GM12878 (cell line): ENCODE data around the gene MDFI. TPM values are rescaled to one million over a fixed set of nuclear protein-coding genes. Genes with fewer than 3 reads are reported as not detected.

ENCODE experiments used
- ATAC-seq: fragments of 200-7000 bp; cut with Tn5 transposase; 3 replicates; pipeline ENCODE4 v1.9.1; 2020; ENCODE audit warnings: mild to moderate bottlenecking, moderate library complexity
- BruUV-seq: library from RNA; stranded (reverse); fragments of 400-500 nt; replicated peaks from 2 replicates; lab custom pipeline; 2021; lab: Mats Ljungman, UMichigan
- CTCF ChIA-PET: fragments of 300-600 bp; sonication (Branson Sonifier 250); formaldehyde crosslinking; extraction: SDS; loops from one replicate; lab custom pipeline; 2021; ENCODE audit warnings: inconsistent platforms; lab: Yijun Ruan, JAX
- POLR2A ChIA-PET: fragments of 350-600 bp; formaldehyde crosslinking; extraction: SDS; loops from one replicate; lab custom pipeline; 2021; ENCODE audit warnings: inconsistent platforms; lab: Charles Lee
- RAD21 ChIA-PET: fragments of 300-600 bp; sonication (Branson Sonifier 250); formaldehyde crosslinking; loops from one replicate; lab custom pipeline; 2023; ENCODE audit warnings: antibody characterized with exemption; ENCODE audit not compliant: unreplicated experiment; lab: Charles Lee
- SMC1A ChIA-PET: fragments of 300-600 bp; sonication (Branson Sonifier 250); formaldehyde crosslinking; loops from one replicate; lab custom pipeline; 2023; ENCODE audit not compliant: unreplicated experiment, uncharacterized antibody; lab: Charles Lee
- DNase-seq: peaks from one replicate; pipeline ENCODE4 v3.0.0-alpha.2; 2011; ENCODE audit warnings: low read depth, low spot score
- FAIRE-seq: peaks from 3 replicates; lab custom pipeline; 2011; peaks lifted over from hg19 to GRCh38; lab: Jason Lieb, UNC
- H2AFZ ChIP-seq: 2 replicates; pipeline ENCODE4 v1.6.0; 2011; ENCODE audit warnings: low read depth, low read length, control low read depth; ENCODE audit not compliant: control insufficient read depth
- H3K27ac ChIP-seq: 2 replicates; pipeline ENCODE4 v1.5.1; 2011; ENCODE audit warnings: control low read depth; ENCODE audit not compliant: control insufficient read depth, insufficient read depth
- H3K27me3 ChIP-seq, 2 experiments: replicated peaks in 1 of 2; 2 replicates each; pipeline versions ENCODE4 v1.6.0 to v1.6.1; 2011; ENCODE audit warnings: low read length in 1 of 2; ENCODE audit not compliant: control insufficient read depth in 2 of 2, insufficient read depth in 2 of 2
- H3K36me3 ChIP-seq, 2 experiments: 2 replicates each; pipeline ENCODE4 v1.5.1; 2011; ENCODE audit warnings: low read length in 1 of 2; ENCODE audit not compliant: control insufficient read depth in 2 of 2, insufficient read depth in 2 of 2
- H3K4me1 ChIP-seq: 2 replicates; pipeline ENCODE4 v1.6.1; 2011; ENCODE audit warnings: mild to moderate bottlenecking, low read length, moderate library complexity, mixed read lengths; ENCODE audit not compliant: control insufficient read depth, insufficient read depth
- H3K4me2 ChIP-seq: 2 replicates; pipeline ENCODE4 v1.6.0; 2011; ENCODE audit warnings: control low read depth; ENCODE audit not compliant: control insufficient read depth, insufficient read depth
- H3K4me3 ChIP-seq: fragments of 200-600 bp; sonication (generic); 2 replicates; pipeline ENCODE4 v1.5.1; 2016
- H3K79me2 ChIP-seq: 2 replicates; pipeline ENCODE4 v1.6.0; 2011; ENCODE audit warnings: low read length; ENCODE audit not compliant: control insufficient read depth, insufficient read depth
- H3K9ac ChIP-seq: 2 replicates; pipeline ENCODE4 v1.8.0; 2011; ENCODE audit warnings: low read length, control low read depth, mixed read lengths; ENCODE audit not compliant: control insufficient read depth, insufficient read depth
- H3K9me3 ChIP-seq: replicated peaks from 3 replicates; pipeline ENCODE4 v1.5.1; 2011; ENCODE audit warnings: mild to moderate bottlenecking, low read length; ENCODE audit not compliant: control insufficient read depth, insufficient read depth
- H4K20me1 ChIP-seq: 2 replicates; pipeline ENCODE4 v1.6.0; 2011; ENCODE audit not compliant: control insufficient read depth, insufficient read depth
- MEF2A ChIP-seq: IDR thresholded peaks from 2 replicates; pipeline ENCODE4 v1.6.1; 2011; ENCODE audit warnings: low read depth, mild to moderate bottlenecking, low read length, moderate library complexity; ENCODE audit not compliant: insufficient read depth
- MLLT1 ChIP-seq: fragments of 450-650 bp; IDR thresholded peaks from 2 replicates; pipeline ENCODE4 v1.6.1; 2016; ENCODE audit warnings: mild to moderate bottlenecking
- MXI1 ChIP-seq: fragments of 150-350 bp; IDR thresholded peaks from 2 replicates; pipeline ENCODE4 v1.6.1; 2011; ENCODE audit warnings: low read depth, mild to moderate bottlenecking, inconsistent platforms, low read length, improper control_type of control experiment
- RCOR1 ChIP-seq: conservative IDR thresholded peaks from 2 replicates; pipeline ENCODE4 v1.6.1; 2012; ENCODE audit warnings: low read depth, low read length, improper control_type of control experiment
- SMARCA5 ChIP-seq: fragments of 450-650 bp; IDR thresholded peaks from 2 replicates; pipeline ENCODE4 v1.6.1; 2017; ENCODE audit warnings: mild to moderate bottlenecking
- SMC3 ChIP-seq: IDR thresholded peaks from 2 replicates; pipeline ENCODE4 v1.6.1; 2011; ENCODE audit warnings: low read length, improper control_type of control experiment, borderline replicate concordance
- USF1 ChIP-seq: IDR thresholded peaks from 2 replicates; pipeline ENCODE4 v1.6.1; 2011; ENCODE audit warnings: borderline replicate concordance, low read depth, mild to moderate bottlenecking, moderate library complexity, mixed read lengths, low read length; ENCODE audit not compliant: insufficient read depth; ENCODE audit errors: extremely low read length
- WGBS: methylation state at CpG from one replicate; pipeline ENCODE4 v1.1.6; 2016; ENCODE audit warnings: low lambda C conversion rate; ENCODE audit not compliant: insufficient replicate concordance, insufficient coverage; ENCODE audit errors: missing lambda C conversion rate; 5-methylcytosine and 5-hydroxymethylcytosine counted together
- in situ Hi-C: fragments of 300-500 bp; cut with MboI; formaldehyde crosslinking; loops from 9 replicates; pipeline ENCODE4 v1.14.3; 2018; ENCODE audit warnings: mixed read lengths
- intact Hi-C: fragments of 100-400 bp; cut with micrococcal nuclease; formaldehyde crosslinking; loops from one replicate; pipeline ENCODE4 v1.14.2; 2022; ENCODE audit not compliant: unreplicated experiment
- polyA plus RNA-seq, 11 experiments: library from polyadenylated mRNA; depleted of rRNA in 4 of 11; unstranded in 6 of 11; stranded (reverse) in 5 of 11; fragments of >200 nt; fragmentation: Nextera tagmentation in 4 of 11; fragmentation: Illumina TruSeq in 1 of 11; extraction: Ambion mirVana in 4 of 11; extraction: Trizol in 1 of 11; gene quantifications; 1 replicate in 1 of 11; 2 replicates in 10 of 11; pipeline versions ENCODE4 v1.2.1 to v1.2.3, GENCODE V29; 2011 to 2016; ENCODE audit warnings: inconsistent platforms in 2 of 11, missing spikeins in 2 of 11, low read depth in 1 of 11
- total RNA-seq, 4 experiments: library from RNA; depleted of rRNA in 3 of 4; stranded (reverse); fragments of >200 nt in 3 of 4; fragmentation: Illumina TruSeq in 1 of 4; extraction: Trizol in 1 of 4; gene quantifications; 2 replicates each; pipeline versions ENCODE4 v1.2.1 to v1.2.3, GENCODE V29; 2013 to 2021
- TF ChIP-seq, protein P1 (sequence below): IDR thresholded peaks from 2 replicates; pipeline ENCODE4 v1.6.1; 2012; ENCODE audit warnings: mild to moderate bottlenecking, low read depth, low read length
- TF ChIP-seq, protein P2 (sequence below): fragments of 450-650 bp; IDR thresholded peaks from 2 replicates; pipeline ENCODE4 v1.6.1; 2017; ENCODE audit warnings: mild to moderate bottlenecking, moderate library complexity
- TF ChIP-seq, protein P3 (sequence below): fragments of 450-650 bp; IDR thresholded peaks from 2 replicates; pipeline ENCODE4 v1.6.1; 2018; ENCODE audit warnings: borderline replicate concordance, mild to moderate bottlenecking; ENCODE audit not compliant: partially characterized antibody

MDFI gene
- total and polyA plus RNA-seq, 10 of the 15 experiments (the other 5 are each of a cell fraction or from before 2014, with no cell fraction given): not detected

GRCh38 chr6:41671376-41671775, 33.1 kb downstream of the MDFI start:
- no peak for ATAC-seq
- ChIA-PET SMC1A (no interaction called here), CTCF (interaction anchor here (0.8 to 1.4 kb wide), 2 partner anchors 9 to 13 kb away, joined by 3 to 4 read pairs; no protein-coding TSS in a partner anchor), RAD21 (no interaction called here), POLR2A (interaction anchor here (0.6 kb wide), 1 partner anchor 210 kb away, joined by 4 read pairs; no protein-coding TSS in a partner anchor)
- Histone ChIP-seq H3K9me3 (no peaks in the 10 kb centered on the region), H3K4me3 (no peak overlapping the region), H3K4me1 (no peaks in the 10 kb centered on the region), H2AFZ (no peak overlapping the region), H3K9ac (no peak overlapping the region), H3K36me3 (no peaks in the 10 kb centered on the region), H3K4me2 (no peak overlapping the region), H3K27me3 (no peaks in the 10 kb centered on the region), H4K20me1 (no peaks in the 10 kb centered on the region), H3K79me2 (no peaks in the 10 kb centered on the region), H3K27ac (no peak overlapping the region)
- no peak for DNase-seq
- intact Hi-C loops (no loop called here), in situ Hi-C loops (no loop called here)
- 16% methylated on average over 5 of the region's 5 CpGs for WGBS
- no TSS peak for BruUV-seq
- no peak for FAIRE-seq
- TF ChIP-seq, protein P1, sequence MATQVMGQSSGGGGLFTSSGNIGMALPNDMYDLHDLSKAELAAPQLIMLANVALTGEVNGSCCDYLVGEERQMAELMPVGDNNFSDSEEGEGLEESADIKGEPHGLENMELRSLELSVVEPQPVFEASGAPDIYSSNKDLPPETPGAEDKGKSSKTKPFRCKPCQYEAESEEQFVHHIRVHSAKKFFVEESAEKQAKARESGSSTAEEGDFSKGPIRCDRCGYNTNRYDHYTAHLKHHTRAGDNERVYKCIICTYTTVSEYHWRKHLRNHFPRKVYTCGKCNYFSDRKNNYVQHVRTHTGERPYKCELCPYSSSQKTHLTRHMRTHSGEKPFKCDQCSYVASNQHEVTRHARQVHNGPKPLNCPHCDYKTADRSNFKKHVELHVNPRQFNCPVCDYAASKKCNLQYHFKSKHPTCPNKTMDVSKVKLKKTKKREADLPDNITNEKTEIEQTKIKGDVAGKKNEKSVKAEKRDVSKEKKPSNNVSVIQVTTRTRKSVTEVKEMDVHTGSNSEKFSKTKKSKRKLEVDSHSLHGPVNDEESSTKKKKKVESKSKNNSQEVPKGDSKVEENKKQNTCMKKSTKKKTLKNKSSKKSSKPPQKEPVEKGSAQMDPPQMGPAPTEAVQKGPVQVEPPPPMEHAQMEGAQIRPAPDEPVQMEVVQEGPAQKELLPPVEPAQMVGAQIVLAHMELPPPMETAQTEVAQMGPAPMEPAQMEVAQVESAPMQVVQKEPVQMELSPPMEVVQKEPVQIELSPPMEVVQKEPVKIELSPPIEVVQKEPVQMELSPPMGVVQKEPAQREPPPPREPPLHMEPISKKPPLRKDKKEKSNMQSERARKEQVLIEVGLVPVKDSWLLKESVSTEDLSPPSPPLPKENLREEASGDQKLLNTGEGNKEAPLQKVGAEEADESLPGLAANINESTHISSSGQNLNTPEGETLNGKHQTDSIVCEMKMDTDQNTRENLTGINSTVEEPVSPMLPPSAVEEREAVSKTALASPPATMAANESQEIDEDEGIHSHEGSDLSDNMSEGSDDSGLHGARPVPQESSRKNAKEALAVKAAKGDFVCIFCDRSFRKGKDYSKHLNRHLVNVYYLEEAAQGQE: no peak
- TF ChIP-seq USF1 (no peak), MLLT1 (no peak), MEF2A (no peak), SMC3 (no peak), RCOR1 (no peak), MXI1 (no peak), SMARCA5 (no peak)
- TF ChIP-seq, protein P2, sequence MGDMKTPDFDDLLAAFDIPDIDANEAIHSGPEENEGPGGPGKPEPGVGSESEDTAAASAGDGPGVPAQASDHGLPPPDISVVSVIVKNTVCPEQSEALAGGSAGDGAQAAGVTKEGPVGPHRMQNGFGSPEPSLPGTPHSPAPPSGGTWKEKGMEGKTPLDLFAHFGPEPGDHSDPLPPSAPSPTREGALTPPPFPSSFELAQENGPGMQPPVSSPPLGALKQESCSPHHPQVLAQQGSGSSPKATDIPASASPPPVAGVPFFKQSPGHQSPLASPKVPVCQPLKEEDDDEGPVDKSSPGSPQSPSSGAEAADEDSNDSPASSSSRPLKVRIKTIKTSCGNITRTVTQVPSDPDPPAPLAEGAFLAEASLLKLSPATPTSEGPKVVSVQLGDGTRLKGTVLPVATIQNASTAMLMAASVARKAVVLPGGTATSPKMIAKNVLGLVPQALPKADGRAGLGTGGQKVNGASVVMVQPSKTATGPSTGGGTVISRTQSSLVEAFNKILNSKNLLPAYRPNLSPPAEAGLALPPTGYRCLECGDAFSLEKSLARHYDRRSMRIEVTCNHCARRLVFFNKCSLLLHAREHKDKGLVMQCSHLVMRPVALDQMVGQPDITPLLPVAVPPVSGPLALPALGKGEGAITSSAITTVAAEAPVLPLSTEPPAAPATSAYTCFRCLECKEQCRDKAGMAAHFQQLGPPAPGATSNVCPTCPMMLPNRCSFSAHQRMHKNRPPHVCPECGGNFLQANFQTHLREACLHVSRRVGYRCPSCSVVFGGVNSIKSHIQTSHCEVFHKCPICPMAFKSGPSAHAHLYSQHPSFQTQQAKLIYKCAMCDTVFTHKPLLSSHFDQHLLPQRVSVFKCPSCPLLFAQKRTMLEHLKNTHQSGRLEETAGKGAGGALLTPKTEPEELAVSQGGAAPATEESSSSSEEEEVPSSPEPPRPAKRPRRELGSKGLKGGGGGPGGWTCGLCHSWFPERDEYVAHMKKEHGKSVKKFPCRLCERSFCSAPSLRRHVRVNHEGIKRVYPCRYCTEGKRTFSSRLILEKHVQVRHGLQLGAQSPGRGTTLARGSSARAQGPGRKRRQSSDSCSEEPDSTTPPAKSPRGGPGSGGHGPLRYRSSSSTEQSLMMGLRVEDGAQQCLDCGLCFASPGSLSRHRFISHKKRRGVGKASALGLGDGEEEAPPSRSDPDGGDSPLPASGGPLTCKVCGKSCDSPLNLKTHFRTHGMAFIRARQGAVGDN: no peak
- TF ChIP-seq, protein P3, sequence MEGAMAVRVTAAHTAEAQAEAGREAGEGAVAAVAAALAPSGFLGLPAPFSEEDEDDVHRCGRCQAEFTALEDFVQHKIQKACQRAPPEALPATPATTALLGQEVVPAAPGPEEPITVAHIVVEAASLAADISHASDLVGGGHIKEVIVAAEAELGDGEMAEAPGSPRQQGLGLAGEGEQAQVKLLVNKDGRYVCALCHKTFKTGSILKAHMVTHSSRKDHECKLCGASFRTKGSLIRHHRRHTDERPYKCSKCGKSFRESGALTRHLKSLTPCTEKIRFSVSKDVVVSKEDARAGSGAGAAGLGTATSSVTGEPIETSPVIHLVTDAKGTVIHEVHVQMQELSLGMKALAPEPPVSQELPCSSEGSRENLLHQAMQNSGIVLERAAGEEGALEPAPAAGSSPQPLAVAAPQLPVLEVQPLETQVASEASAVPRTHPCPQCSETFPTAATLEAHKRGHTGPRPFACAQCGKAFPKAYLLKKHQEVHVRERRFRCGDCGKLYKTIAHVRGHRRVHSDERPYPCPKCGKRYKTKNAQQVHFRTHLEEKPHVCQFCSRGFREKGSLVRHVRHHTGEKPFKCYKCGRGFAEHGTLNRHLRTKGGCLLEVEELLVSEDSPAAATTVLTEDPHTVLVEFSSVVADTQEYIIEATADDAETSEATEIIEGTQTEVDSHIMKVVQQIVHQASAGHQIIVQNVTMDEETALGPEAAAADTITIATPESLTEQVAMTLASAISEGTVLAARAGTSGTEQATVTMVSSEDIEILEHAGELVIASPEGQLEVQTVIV: no peak
